ENCODE results near the gene FNDC3A.
"Not testable (repeated sequence)": the region's sequence is repeated elsewhere in the genome, so short reads cannot be mapped to it uniquely, and the experiment has no call there.

FNDC3A gene

DNA sequence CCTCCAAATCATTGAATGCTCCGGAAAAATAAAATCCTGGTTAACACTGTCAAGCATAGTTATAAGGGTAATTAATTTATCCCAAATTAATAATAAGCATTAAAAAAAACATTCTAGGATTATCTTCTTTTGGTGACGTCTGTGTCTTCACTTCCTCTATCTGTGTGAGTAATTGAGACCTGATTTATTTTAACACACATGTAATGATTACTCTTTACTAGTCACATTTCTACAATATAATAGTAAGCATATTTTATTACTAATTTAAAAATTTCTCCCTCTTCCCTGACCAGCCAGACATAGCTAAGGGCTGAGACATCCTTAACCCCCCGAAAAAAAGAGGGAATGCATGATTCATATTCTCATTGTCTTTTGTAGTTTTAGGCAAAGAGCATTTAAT lies 2.3 kb downstream of the FNDC3A start:
- no peak for DNase-seq

DNA sequence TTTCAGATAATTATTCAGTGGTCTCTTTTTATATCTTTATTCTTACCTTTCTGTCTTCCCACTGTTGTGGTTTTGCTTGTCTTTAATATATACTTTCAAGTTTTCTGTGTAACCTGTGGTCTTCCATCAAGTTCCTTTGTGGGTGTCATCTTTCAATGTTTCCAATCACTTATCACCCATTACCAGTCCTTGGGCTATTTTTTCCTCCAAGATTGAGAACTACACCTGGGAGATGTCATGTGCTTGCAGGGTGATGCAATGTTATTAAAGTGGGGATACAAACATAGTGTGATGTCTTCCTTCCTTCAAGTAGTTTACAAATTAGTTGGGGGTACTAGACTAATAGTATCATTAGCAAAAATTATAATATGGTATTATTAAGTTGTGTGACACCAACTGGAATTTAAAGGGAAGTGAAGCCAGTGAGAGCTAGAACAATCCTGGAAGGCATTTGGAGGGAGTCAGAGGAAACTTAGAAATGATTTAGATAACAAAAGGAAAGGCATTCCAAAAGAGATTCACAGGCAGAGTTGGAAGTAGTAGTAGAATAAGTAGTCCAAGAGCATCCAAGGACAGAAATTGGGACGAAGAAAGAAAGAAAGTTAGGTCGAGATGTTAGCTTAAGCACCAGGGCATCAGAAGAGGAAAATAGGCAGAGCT lies 3.4 kb downstream of the FNDC3A start:
- DNase-seq, result no peak

DNA sequence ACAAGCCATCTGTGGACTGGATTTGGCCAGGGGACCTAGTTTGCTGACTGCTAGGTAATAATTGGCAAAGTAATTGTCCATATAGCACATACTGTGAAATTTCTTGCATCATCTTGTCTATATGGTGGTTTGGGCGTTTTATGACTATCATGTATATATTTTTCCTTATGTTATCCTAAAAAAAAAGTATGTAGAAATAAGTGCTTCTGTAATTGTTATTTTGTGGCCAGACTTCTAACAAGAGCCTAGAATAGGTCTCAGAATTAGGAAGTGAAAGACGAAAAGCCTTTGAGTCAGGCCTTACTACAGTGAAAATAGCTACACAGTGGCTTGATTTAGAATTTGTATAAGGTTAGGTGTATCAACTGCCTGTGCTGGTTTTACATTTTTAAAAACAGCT lies 4.2 kb downstream of the FNDC3A start:
- no peak for DNase-seq

DNA sequence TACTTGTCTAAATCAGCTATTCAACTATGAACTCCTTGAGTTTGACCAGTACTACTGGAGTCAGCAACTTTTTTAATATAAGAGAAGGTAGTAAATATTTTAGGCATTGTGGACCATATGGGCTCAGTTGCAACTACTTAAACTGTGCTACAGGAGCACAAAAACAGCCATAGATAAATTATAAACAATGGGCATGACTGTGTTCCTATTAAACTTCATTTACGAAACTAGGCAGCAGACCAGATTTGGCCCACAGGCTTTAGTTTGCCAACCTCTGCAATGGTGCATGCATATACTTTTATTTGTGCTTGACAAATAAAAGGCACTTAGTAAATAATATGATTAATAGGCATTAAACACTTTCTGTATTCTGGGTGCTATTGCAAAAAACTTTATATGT lies 7.6 kb downstream of the FNDC3A start:
- DNase-seq, result no peak

DNA sequence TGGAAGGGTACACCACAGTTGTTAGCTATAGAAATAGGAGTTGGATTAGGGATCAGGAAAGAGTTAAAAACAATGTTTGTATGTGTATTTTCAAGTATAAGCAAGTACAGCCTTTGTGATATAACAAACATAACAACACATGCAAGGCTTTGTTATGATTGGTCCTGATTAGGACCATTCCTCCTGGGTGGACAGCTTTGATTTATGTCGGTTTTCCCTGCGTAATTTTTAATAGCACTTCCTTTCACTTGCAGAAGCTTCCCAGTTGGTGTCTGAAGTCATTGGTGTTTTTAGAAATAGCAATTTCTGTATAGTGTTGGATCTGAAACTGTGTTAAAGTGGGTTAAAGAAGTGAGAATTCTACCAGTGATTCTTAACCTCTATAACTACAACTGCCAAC lies 10.0 kb downstream of the FNDC3A start:
- no peak for DNase-seq

DNA sequence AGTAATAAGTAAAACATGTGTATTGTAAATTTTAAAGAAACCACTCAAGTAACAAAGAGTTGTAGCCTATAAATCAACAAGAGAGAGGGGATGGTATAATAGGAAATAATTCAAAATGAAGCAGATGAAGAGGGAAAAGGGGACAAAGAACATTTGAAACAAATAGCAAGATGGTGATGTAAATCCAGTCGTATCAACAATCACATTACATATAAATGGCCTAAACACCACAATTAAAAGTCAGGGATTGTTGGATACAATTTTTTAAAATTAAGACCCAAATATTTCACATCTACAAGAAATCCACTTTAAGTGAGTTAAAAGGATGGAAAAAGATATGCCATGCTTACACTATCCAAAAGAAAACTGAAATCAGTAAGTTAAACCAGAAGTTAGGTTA lies 15.2 kb downstream of the FNDC3A start:
- no peak for DNase-seq

DNA sequence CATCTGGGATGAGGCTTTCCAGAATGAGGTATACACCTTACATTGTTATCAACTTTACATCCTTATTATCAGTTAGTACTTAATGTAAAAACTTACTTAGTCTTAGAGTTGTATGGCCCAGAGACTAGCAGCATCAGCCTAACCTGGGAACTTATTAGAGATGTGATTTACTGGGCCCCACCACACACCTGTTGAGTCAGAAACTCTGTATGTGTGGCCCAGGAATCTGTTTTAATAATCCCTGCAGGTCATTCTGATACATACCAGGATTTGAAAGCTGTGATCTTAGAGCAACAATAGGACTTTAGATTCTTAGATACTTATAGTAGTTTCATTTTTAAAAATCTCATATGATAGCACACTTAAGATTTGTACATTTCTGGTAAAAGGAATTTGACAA lies 17.4 kb downstream of the FNDC3A start:
- no peak for DNase-seq

DNA sequence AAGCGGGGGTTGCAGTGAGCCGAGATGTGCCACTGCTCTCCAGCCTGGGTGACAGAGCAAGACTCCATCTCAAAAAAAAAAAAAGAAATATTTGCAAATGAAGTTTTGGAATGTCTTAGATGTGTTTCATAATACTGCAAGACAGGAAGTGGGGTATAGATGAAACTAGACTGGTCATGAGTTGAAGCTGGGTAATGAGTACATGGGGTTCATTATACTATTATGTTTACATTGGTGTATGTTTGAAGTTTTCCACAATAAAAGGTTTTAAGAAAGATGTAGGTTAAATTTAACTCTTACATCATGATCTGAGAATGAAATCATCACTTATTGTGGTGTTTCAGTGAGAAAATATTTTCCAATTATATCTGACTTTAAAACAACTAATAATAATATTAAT lies 19.0 kb downstream of the FNDC3A start:
- no peak for DNase-seq

DNA sequence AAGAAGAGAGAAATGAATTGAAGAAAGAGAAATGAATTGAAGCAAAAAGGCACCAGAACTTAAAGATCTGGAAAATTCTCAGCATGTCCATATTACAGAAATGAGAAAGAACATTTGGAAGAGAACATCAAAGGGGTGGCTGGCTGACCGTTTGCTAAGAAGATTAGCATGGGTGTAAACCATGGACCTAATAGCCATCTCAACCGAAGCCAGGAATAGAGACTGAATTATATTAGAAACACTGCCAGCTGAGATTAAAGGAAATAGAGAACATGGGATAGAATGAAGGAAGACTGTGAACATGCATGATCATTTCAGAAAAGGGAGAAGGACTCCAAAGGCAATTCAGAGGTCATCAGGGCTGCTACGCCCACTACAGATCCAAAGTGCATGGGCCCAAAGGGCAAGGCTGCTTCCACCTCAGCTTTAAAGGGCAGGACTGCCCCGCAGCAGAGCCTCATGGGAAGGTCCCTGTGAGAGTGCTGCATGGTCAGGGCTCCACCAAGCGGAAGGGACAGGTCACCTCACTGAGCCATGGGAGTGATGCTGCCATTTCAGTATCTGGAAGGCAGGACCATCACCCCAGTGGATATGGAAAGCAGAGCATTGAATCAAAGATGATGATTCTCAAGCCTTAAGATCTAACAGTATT lies 23.1 kb downstream of the FNDC3A start:
- no peak for DNase-seq

DNA sequence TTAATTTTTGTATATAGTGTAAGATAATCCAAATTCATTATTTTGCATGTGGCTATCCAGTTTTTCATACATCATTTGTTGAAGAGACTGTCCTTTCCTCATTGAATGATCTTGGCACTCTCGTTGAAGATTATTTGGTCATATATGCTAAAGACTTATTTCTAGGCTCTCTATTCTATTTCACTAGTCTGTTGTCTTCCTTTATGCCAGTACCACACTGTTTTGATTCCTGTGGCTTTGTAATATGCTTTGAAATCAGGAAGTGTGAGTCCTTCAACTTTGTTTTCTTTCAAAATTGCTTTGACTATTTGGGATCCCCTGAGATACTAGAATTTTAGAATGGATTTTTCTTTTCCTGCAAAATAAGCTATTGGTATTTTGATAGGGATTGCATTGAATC lies 24.5 kb downstream of the FNDC3A start:
- no peak for DNase-seq

DNA sequence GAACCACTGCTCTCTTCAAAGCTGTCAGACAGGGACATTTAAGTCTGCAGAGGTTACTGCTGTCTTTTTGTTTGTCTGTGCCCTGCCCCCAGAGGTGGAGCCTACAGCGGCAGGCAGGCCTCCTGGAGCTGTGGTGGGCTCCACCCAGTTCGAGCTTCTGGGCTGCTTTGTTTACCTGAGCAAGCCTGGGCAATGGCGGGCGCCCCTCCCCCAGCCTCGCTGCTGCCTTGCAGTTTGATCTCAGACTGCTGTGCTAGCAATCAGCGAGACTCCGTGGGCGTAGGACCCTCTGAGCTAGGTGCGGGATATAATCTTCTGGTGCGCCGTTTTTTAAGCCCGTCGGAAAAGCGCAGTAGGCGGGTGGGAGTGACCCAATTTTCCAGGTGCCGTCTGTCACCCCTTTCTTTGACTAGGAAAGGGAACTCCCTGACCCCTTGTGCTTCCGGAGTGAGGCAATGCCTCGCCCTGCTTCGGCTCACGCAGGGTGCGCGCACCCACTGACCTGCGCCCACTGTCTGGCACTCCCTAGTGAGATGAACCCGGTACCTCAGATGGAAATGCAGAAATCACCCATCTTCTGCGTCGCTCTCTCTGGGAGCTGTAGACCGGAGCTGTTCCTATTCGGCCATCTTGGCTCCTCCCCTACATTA lies 43.4 kb downstream of the FNDC3A start:
- DNase-seq, result not testable (repeated sequence)

DNA sequence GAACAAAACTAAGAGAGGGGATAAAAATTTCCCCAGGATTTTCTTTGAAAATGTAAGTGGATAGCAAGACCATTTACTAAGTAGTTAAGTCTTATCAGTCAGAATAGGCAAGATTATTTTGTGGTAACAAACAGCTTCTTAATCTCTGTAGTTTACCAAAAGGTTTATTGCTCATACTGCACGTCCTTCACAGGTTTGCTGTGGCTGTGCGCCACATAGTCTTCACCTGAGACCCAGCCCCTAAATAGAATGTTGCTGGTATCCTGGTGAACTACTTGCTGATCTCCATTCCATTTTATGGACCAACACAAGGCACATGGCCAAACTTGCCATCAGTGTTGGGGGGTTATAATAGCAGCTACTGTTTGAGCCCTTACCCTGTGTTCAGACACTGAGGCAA lies 44.6 kb downstream of the FNDC3A start:
- no peak for DNase-seq

DNA sequence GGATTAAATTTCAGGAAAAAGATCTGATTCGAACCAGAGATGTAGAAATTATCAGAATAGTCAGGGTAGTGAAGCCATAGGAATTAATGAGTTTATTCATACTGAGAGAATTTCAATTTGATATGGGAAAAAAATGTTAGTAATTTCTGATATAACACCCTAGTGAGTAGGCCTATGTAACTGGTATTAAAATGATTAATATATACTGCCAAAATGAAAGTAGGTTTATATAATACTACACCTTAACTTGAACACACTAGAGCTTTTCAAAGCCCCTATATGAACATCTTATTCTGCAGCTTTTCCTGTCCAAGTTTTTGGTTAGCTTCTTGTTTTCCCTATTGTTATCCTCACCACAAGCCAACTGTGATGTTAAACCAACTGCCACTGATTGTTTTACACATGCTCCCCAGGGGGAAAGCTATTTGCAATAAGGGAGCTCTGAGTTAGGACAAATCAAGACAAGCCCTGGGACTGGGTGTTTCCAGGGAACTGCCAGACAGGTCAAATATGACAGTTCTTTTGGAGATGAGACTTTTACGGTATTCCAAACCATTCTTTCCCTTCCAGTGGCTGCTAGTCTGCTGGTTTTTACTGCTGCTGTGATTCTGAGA lies 45.3 kb downstream of the FNDC3A start:
- no peak for DNase-seq

DNA sequence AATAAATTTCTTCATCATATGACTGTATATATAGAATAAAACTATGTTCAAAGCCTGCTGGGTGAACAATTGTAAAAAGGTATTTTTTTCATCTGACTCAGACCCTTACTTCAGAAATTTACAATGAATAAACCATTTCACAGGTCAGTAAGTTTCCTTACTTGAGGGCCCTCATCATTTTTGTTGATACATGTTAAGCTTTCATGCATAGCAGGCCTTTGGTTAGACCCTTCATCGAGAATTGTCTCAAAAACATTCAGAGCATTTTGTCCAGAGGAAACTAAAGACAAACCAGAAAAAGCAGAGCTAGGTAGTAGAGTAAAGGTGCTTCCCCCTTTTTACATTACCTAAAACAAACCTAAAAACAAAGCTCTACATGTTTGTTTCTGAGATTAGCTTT lies 46.2 kb downstream of the FNDC3A start:
- no peak for DNase-seq

DNA sequence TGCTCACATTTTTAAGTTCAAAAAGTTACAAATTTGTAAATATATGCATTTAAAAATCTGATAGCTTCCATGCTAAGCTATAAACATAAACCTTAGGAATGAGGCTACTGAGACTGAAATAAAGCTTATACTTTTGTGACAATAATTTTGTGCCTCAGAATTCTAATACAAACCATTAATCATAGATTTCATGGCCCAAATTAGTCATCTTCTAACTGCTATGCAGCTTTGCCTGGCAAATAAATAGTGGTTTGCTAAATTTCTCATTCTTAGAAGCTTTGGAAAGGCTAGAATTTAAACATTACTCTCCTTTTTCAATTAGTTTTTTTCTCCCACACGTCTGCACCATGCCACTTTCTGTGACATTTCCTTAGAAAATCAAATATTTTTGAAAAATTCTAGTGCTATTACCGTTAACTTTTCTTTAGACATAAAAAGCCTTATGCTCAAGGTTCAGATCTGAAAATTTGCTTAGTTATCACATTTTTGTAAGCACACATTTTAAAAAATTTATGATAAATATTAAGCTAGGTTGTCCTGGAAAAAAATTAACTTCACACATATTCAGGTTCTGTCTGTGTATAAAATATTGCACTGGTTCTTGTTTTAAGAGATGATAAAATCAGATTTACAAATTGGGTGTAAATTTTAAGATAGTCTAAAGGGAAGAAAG lies 46.9 kb downstream of the FNDC3A start:
- no peak for DNase-seq

DNA sequence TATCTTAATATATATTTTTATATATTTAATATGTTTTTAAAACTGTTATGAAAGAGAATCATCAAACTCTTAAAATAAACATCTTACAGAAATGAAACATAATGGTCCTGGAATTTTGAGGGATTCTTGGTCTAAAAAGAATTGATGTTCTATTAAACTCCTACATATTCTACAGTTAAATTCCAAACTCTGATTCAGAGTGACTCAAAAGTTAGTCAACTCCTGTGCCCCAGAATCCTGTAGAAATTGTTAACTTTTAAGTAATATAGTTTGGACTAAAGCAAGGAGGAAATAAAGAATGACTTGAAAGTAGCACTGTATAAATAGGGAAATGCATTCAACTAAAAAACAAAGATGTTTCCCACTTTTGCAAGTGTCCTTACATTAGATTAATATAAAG lies 47.7 kb downstream of the FNDC3A start:
- no peak for DNase-seq

DNA sequence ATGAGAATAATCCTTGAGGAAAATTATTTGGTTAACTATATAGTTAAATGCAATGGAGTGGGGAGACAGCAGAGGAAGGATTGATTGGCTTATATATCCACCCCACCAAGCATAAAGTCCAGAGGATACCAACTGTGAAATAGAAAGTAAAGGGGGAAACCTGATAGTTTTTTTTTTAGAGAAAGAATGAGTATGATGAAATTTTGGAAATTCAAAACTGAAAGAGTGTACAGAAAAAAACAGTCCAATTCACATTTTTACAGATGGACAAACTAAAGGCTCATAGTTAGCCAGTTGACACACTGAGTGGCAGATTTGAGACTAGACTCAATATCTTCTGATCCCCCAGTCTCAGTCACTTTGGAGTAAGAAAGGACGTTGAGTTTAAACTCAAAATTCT lies 51.1 kb downstream of the FNDC3A start:
- DNase-seq, result no peak

DNA sequence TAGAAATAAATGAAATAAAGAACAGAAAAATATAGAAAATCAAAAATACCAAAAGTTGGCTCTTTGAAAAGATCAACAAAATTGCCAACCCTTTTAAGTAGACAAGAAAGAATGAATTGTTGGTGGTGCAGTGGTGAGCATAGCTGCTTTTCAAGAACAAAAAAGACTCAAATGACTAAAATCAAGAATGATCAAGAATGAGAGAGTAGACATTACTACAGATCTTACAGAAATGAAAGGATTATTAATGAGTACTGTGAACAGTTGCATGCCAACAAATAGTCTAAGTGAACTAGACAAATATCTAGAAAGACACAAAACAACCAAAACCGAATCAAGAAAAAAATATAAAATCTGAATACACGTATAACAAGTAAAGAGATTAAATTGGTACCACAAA lies 53.9 kb downstream of the FNDC3A start:
- DNase-seq, result no peak

DNA sequence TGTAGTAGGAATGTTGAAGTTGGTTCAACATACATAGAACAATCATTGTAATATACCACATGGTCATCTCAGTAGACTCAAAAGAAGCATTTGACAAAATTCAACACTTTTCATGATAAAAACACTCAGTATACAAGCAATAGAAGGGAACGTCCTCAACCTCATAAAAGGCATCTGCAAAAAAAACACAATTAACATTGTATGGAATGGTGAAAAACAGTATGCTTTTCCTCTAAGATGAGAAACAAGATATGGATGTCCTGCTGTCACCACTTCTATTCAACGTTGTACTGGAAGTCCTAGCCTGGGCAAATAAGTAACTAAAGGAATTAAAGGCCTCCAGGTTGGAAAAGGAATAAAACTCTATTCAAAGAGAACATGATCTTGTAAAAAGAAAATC lies 54.5 kb downstream of the FNDC3A start:
- no peak for DNase-seq

DNA sequence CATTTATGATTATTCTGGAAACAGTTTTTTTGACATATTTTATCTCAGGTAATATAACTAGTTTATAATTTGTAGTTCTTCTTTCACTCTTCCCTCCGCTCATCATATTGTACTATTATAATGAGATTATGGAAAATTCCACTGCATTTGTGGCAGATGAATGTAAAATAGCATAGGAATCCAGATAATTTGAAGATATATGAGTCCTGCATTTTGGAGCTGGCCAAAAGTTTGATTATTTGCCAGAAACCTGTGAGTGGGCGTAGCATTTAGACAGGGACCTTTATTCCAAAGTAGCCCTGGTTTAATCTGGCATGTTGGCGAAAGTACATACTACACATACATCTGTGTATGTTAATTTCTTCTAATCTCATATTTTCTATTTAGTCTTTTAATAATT lies 65.2 kb downstream of the FNDC3A start:
- no peak for DNase-seq

DNA sequence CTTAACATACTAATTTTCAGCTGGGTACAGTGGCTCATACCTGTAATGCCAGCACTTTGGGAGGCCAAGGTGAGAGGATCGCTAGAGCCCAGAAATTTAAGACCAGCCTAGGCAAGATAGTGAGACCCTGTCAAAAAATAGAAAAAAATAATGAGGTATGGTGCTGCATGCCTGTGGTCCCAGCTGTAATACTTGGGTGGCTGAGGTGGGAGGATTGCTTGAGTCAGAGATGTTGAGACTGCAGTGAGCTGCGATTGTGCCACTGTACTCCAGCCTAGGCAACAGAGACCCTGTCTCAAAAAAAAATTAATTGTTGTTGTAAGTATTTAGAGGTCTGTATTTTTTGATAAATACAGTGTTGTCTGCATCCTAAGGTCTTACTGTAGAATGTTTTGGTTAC lies 66.8 kb downstream of the FNDC3A start:
- no peak for DNase-seq

DNA sequence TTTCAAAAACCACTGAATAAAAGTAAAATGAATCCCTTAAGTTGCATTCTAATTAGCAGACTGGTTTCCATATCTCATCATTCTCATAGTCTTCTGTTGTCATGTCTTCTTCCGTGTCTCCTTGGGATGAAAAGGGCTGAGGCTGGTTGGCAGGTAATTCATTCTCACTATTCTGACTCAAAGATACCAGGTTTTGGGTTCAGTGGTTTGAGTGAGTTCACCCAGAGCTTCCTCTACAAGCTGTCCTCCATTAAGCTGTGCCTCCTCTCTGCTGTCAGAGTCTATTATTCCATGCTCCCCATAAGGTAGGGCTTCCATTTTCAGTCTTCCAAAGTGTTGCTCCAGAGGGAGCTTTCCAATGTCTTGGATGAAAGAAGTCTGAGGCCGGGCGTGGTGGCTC lies 68.3 kb downstream of the FNDC3A start:
- no peak for DNase-seq

DNA sequence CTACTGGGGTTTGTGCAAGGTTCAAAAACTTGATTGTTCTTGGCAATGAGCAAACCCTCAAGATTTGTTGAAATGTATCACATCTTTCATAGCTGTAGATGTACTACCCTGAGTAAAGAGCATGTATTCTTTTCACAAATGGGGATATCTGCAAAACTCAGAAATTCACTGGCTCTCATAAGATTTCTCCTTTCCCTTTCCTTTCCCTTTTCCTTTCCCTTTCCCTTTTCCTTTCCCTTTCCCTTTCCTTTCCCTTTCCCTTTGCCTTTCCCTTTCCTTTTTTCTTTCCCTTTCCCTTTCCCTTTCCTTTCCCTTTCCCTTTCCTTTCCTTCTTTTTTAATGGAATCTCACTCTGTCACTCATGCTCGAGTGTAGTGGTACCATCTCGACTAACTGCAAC lies 69.1 kb downstream of the FNDC3A start:
- DNase-seq, result no peak

DNA sequence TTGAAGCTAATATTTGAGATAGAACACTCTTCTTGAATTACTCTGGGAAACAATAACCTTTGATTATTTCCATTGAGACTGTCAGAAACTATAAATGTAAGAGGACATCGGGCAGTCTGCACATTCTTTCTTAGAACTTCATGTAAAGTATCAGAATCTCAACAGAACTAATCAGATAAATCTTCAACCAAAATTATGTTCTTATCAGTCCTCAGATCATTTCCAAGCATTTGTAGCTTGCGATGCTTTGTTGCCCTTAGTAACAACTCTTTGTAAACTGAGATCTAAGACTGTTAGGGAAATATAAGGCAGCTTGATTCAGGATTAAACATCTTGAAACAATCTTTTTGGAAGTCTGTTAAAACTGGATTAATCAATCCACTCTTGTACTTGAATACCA lies 70.3 kb downstream of the FNDC3A start:
- DNase-seq, result no peak
